GM12891 (cell line): ENCODE measurements around the gene TSEN2.
A peak's percentile ranks its signal among the peaks of the same experiment; 100 is the strongest.

Experiments
- POLR2A ChIP-seq: IDR thresholded peaks from 2 replicates; pipeline ENCODE4 v1.6.1; 2011; ENCODE audit warnings: low read depth, low read length, control low read depth
- POLR2AphosphoS5 ChIP-seq: IDR thresholded peaks from 2 replicates; pipeline ENCODE4 v1.6.1; 2011; ENCODE audit warnings: low read depth, low read length, control low read depth
- POU2F2 ChIP-seq: IDR thresholded peaks from 2 replicates; pipeline ENCODE4 v1.6.1; 2011; ENCODE audit warnings: low read depth, mild to moderate bottlenecking, control low read depth, low read length, moderate library complexity
- TAF1 ChIP-seq: IDR thresholded peaks from 2 replicates; pipeline ENCODE4 v1.6.1; 2011; ENCODE audit warnings: low read depth, low read length, control low read depth

DNA sequence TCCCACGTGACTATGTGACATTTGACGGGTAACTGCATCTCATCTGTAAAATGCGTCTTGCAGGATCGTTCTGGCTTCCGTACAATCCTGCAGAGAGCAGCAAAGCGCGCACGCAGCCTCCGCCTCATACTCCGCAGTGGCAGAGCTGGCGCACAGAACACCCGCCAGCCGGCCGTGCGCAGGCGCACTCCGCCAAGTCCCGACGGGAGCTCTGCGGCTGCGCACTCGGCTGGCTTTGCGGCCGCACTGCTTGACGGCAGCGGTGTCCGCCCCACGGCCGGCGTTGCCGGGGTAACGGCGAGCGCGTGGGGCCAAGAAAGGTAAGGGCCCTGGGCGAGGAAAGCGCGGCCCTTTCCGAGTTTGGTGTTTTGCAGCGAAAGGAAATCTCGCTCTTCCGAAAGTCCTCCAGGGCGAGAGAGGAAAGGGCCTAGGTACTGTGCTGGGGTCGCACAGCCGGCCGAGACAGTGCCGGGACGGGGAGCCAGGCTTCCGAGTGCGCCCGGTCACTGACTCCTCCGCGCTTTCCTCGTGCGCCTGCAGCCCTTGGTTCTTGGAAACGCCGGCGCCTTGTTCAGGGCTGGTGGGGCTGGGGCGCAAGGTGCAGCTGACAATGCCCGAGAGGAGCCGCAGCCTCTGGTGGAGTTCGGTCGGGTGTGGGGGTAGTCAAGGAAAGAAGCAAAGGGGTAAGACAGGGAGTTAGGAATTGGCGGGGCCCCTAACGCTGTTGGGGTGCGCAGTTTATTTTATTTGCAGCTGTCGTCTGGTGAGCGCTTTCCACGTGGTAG is at the start of gene TSEN2:
- TF ChIP-seq POLR2A (peak; percentile 72; the same call in 1 of the 2 replicates), POLR2AphosphoS5 (peak; percentile 68), TAF1 (peak; percentile 75), POU2F2 (0 out of 2 replicates have a peak, but pooled peaks have one; percentile 17)
